PC-9 (cell line): Measurements from ENCODE around the gene PAH. TPM values are rescaled to one million over a fixed set of nuclear protein-coding genes. Genes with fewer than 3 reads are reported as not detected.

ENCODE experiments used
- BruUV-seq: library from RNA; stranded (reverse); fragments of 400-500 nt; replicated peaks from 2 replicates; lab custom pipeline; 2021; lab: Mats Ljungman, UMichigan
- CTCF ChIA-PET: fragments of 300-600 bp; sonication (Branson Sonifier 250); formaldehyde crosslinking; loops from one replicate; lab custom pipeline; 2022; ENCODE audit warnings: antibody characterized with exemption; lab: Charles Lee
- POLR2A ChIA-PET: fragments of 300-600 bp; sonication (Branson Sonifier 250); formaldehyde crosslinking; loops from one replicate; lab custom pipeline; 2022; ENCODE audit warnings: antibody characterized with exemption; ENCODE audit not compliant: unreplicated experiment; lab: Charles Lee
- DNase-seq, 2 experiments: peaks; one replicate each; pipeline versions ENCODE4 v3.0.0 to v3.0.0-alpha.2; 2015 to 2022; ENCODE audit warnings: mixed read lengths in 1 of 2
- H2AFZ ChIP-seq: fragments of 200-600 bp; sonication (generic); 2 replicates; pipeline ENCODE4 v1.8.1; 2017; ENCODE audit warnings: antibody characterized with exemption
- H3F3A ChIP-seq: fragments of 200-600 bp; sonication (generic); 2 replicates; pipeline ENCODE4 v1.8.1; 2017; ENCODE audit warnings: antibody characterized with exemption, mild to moderate bottlenecking, low read depth; ENCODE audit not compliant: insufficient read depth
- H3K27ac ChIP-seq: fragments of 200-600 bp; sonication (generic); 2 replicates; pipeline ENCODE4 v1.6.1; 2016; ENCODE audit warnings: mixed run types
- H3K27me3 ChIP-seq: fragments of 200-600 bp; sonication (generic); 2 replicates; pipeline ENCODE4 v1.6.1; 2016; ENCODE audit warnings: low read depth, mixed run types; ENCODE audit not compliant: insufficient read depth
- H3K36me3 ChIP-seq: fragments of 200-600 bp; sonication (generic); 2 replicates; pipeline ENCODE4 v1.6.1; 2016; ENCODE audit warnings: low read depth, mixed run types
- H3K4me1 ChIP-seq: fragments of 200-600 bp; sonication (generic); replicated peaks from 2 replicates; pipeline ENCODE4 v1.6.1; 2016; ENCODE audit warnings: mixed run types; ENCODE audit not compliant: insufficient read depth
- H3K4me2 ChIP-seq: fragments of 200-600 bp; sonication (generic); 2 replicates; pipeline ENCODE4 v1.6.1; 2017; ENCODE audit warnings: mixed run types
- H3K4me3 ChIP-seq: fragments of 200-600 bp; sonication (generic); 2 replicates; pipeline ENCODE4 v1.6.1; 2016; ENCODE audit warnings: mixed run types
- H3K79me2 ChIP-seq: fragments of 200-600 bp; sonication (generic); 2 replicates; pipeline ENCODE4 v1.6.1; 2017; ENCODE audit warnings: low read depth, mixed run types
- H3K9me2 ChIP-seq: fragments of 200-600 bp; sonication (generic); 2 replicates; pipeline ENCODE4 v1.8.1; 2017; ENCODE audit warnings: mild to moderate bottlenecking; ENCODE audit not compliant: insufficient read depth
- H3K9me3 ChIP-seq: fragments of 200-600 bp; sonication (generic); 2 replicates; pipeline ENCODE4 v1.8.1; 2016; ENCODE audit warnings: low read depth; ENCODE audit not compliant: insufficient read depth
- H4K20me1 ChIP-seq: fragments of 200-600 bp; sonication (generic); 2 replicates; pipeline ENCODE4 v1.8.1; 2017; ENCODE audit not compliant: insufficient read depth
- EZH2 ChIP-seq: fragments of 200-600 bp; sonication (generic); IDR thresholded peaks from 2 replicates; pipeline ENCODE4 v1.8.0; 2017; ENCODE audit warnings: antibody characterized with exemption, low read depth
- intact Hi-C: fragments of 100-400 bp; cut with micrococcal nuclease; formaldehyde crosslinking; loops from one replicate; pipeline ENCODE4 v1.10.0; 2022; ENCODE audit not compliant: unreplicated experiment
- total RNA-seq: library from RNA; stranded (reverse); gene quantifications from 2 replicates; pipeline ENCODE4 v1.2.3, GENCODE V29; 2021
- TF ChIP-seq, protein P1 (sequence below): fragments of 200-600 bp; sonication (generic); conservative IDR thresholded peaks from 2 replicates; pipeline ENCODE4 v1.6.1; 2017; ENCODE audit warnings: mixed run types, antibody characterized with exemption, mild to moderate bottlenecking, moderate library complexity

The PAH gene
- total RNA-seq, 1 experiment from 2014 or later = not detected

DNA sequence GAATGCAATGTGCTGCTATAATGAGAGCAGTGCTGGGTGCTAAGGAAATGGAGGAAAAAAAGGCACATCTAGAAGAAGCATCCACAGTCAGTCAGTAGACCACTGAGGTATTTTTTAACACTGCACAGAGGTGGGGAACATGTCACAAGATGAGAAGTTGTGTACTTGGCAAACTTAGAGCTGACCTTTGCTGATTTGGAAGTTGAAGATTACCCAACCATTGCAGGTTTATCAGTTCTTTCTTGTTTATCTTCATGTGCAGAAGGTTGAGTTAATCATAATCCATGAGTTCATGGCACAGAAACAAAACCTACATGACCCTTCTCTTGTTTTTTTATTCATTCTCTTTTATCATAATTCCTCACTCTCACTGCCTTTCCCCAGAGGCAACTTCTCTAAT, 3.2 kb upstream of the PAH start:
- Histone ChIP-seq H4K20me1 (no peaks in the 10 kb centered on the region), H3K36me3 (no peaks in the 10 kb centered on the region), H3K9me3 (no peaks in the 10 kb centered on the region), H3F3A (no peaks in the 10 kb centered on the region), H3K27ac (no peak overlapping the region), H3K9me2 (no peaks in the 10 kb centered on the region; the same call in 1 of the 2 replicates), H3K4me2 (no peak overlapping the region), H3K79me2 (no peaks in the 10 kb centered on the region), H3K27me3 (no peaks in the 10 kb centered on the region), H2AFZ (no peak overlapping the region), H3K4me1 (no peaks in the 10 kb centered on the region), H3K4me3 (no peak overlapping the region)
- no peak for DNase-seq
- intact Hi-C loops = no loop called here
- POLR2A ChIA-PET = no interaction called here
- no TSS peak for BruUV-seq
- TF ChIP-seq EZH2 = no peak
- TF ChIP-seq, protein P1, sequence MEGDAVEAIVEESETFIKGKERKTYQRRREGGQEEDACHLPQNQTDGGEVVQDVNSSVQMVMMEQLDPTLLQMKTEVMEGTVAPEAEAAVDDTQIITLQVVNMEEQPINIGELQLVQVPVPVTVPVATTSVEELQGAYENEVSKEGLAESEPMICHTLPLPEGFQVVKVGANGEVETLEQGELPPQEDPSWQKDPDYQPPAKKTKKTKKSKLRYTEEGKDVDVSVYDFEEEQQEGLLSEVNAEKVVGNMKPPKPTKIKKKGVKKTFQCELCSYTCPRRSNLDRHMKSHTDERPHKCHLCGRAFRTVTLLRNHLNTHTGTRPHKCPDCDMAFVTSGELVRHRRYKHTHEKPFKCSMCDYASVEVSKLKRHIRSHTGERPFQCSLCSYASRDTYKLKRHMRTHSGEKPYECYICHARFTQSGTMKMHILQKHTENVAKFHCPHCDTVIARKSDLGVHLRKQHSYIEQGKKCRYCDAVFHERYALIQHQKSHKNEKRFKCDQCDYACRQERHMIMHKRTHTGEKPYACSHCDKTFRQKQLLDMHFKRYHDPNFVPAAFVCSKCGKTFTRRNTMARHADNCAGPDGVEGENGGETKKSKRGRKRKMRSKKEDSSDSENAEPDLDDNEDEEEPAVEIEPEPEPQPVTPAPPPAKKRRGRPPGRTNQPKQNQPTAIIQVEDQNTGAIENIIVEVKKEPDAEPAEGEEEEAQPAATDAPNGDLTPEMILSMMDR = no peak
- CTCF ChIA-PET = no interaction called here

DNA sequence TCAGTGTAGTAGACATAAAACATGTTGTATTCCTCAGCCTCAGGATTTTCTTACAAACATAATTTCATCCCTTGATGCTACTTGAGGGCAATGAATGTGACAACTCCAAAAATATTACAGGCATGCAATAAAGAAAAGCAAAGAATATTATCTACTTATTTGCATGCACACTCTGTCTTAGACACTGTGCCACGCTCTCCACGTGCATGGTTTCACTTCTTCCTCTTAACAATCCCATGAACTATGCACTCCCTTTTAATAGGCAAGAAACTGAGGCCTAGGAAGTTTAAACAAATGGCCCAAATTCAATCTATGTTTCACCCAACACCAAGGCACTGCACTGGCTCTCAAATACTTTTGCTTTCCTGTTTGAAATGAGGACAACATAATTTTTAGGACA, 1.8 kb upstream of the PAH start:
- Histone ChIP-seq H3K4me3 (no peak overlapping the region), H2AFZ (no peak overlapping the region), H3K27ac (no peak overlapping the region), H3K9me3 (no peaks in the 10 kb centered on the region), H3K79me2 (no peaks in the 10 kb centered on the region), H3K4me1 (no peaks in the 10 kb centered on the region), H3K9me2 (no peaks in the 10 kb centered on the region; the same call in 1 of the 2 replicates), H3K4me2 (no peak overlapping the region), H3F3A (no peaks in the 10 kb centered on the region), H3K36me3 (no peaks in the 10 kb centered on the region), H4K20me1 (no peaks in the 10 kb centered on the region), H3K27me3 (no peaks in the 10 kb centered on the region)
- TF ChIP-seq EZH2 = no peak
- TF ChIP-seq, protein P1 = no peak
- POLR2A ChIA-PET = no interaction called here
- intact Hi-C loops = no loop called here
- BruUV-seq = no TSS peak
- CTCF ChIA-PET = no interaction called here
- DNase-seq = no peak

DNA sequence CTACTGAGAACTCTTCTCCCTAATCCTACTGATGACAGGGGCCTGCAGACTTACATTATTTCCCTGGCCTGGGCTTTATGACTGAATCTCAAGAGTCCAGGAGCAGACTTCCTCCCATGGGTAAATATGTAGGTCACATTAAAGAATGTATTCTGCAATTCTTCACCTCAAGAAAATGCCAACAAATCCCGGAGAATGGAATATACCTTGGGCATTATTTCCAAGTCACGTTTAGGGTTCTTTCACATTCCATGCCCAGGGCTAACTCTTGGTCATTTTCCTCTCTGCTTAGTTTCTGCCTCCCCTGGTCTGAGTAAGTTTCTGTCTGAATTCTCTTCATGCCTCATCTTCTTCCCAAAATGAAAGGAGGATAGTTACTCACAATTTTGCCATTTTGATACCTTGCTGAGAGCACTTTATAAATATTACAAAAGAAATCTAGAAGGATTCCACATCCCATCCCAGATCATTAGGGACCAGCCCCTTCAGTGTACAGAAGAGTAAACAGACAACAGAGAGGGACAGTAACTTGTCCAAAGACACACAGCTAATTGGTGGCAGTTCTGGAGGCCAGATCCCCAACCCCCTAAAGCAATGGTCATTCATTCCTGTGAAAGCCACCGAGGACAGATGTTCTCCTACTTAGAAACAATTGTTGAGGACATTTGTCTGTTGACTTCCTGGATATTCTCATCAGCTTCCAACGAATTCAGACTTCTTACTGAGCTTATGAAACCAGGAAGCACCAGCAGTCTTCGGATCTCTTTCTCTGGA, 605 bp downstream of the PAH start:
- POLR2A ChIA-PET = no interaction called here
- CTCF ChIA-PET = no interaction called here
- no peaks in the 10 kb centered on the region for H3K79me2 ChIP-seq

More for the DNA sequence above, 605 bp downstream of the PAH start:
- TF ChIP-seq EZH2 = no peak
- TF ChIP-seq, protein P1 = no peak
- Histone ChIP-seq H3K4me2 (no peak overlapping the region), H2AFZ (no peak overlapping the region), H3K36me3 (no peaks in the 10 kb centered on the region), H3K9me3 (no peaks in the 10 kb centered on the region), H3F3A (no peaks in the 10 kb centered on the region), H3K4me3 (no peak overlapping the region), H3K27ac (no peak overlapping the region), H3K9me2 (no peaks in the 10 kb centered on the region; the same call in 1 of the 2 replicates), H3K27me3 (no peaks in the 10 kb centered on the region; the same call in 1 of the 2 replicates), H3K4me1 (no peaks in the 10 kb centered on the region), H4K20me1 (no peaks in the 10 kb centered on the region)
- intact Hi-C loops = no loop called here
- no peak for DNase-seq
- BruUV-seq = no TSS peak
